ENCODE measurements around the gene ASTN2.

Gene ASTN2

DNA sequence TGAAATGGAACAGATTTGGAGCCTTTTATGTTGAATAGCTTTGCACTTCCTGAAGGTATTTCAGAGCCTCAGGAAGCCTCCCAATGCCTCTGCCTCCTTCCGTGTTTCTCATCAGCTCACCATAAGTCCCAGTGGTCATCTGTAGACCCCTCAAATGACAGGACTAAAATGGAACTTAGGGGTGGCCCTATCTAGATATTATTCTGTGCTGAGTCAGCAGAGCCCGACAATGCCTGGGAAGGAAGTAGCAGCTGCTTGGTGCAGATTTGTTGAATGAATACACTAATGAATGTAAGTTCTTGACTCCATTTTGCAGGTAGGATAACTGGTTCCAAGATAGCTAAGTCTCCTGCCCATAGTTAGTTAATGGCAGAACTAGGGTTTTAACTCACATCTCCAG lies 97.7 kb downstream of the ASTN2 start:
- no peak overlapping the region for H3K4me3 ChIP-seq (ENCODE audit: low read depth, low read length)
- no peak for DNase-seq (ENCODE audit: low read depth)

GRCh38 chr9:117315236-117315635 lies 99.6 kb downstream of the ASTN2 start:
- H3K4me3 ChIP-seq (ENCODE audit: low read depth, low read length) = no peak overlapping the region
- DNase-seq (ENCODE audit: low read depth) = no peak

GRCh38 chr9:117313989-117314388 lies 100.9 kb downstream of the ASTN2 start:
- no peak overlapping the region for H3K4me3 ChIP-seq (ENCODE audit: low read depth, low read length)
- no peak for DNase-seq (ENCODE audit: low read depth)

DNA sequence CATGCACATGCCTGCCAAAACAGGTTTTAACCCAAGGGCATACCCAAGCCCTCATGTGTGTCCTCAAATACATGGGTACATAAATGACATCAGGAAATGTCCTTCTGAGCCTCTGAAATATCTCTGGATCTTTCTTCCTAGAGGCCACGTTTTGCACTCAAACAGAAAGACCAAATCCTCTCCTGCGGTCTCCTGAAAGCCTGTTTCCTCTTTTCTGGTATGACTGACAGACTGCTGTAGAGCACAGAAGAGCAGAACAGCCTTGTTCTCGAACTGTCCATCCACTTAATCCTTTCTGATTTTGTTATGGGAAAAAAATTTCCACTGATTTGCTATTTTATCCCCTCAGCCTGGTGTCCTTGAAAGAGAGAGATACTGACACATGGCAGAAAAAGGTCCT lies 107.2 kb downstream of the ASTN2 start:
- DNase-seq (ENCODE audit: low read depth) = no peak
- H3K4me3 ChIP-seq (ENCODE audit: low read depth, low read length) = no peak overlapping the region

- no peak overlapping the region for H3K4me3 ChIP-seq (ENCODE audit: low read depth, low read length)
- DNase-seq (ENCODE audit: low read depth) = no peak
Observed at GRCh38 chr9:117306032-117306431, 108.8 kb downstream of the ASTN2 start.

GRCh38 chr9:117305454-117305853 lies 109.4 kb downstream of the ASTN2 start:
- H3K4me3 ChIP-seq (ENCODE audit: low read depth, low read length) = no peak overlapping the region
- no peak for DNase-seq (ENCODE audit: low read depth)

DNA sequence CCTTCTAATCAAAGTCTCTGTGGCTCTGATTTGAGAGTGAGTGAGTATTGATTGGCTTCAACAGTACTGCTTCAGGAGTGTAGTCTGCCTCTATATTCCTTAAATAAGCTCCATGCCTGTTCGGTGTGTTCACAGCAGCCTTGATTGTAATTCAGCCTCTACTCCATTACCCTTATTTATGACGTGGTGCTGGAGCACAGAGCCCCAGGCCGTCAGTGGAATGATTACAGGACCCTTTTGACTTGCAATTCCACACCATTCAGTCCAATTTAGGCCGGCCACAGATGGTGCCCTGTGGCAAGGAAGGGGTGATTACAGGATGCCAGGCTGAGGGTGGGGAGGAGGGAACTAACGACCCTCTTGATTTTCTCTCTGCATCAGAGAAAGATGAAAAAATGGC lies 110.3 kb downstream of the ASTN2 start:
- no peak overlapping the region for H3K4me3 ChIP-seq (ENCODE audit: low read depth, low read length)
- no peak for DNase-seq (ENCODE audit: low read depth)

DNA sequence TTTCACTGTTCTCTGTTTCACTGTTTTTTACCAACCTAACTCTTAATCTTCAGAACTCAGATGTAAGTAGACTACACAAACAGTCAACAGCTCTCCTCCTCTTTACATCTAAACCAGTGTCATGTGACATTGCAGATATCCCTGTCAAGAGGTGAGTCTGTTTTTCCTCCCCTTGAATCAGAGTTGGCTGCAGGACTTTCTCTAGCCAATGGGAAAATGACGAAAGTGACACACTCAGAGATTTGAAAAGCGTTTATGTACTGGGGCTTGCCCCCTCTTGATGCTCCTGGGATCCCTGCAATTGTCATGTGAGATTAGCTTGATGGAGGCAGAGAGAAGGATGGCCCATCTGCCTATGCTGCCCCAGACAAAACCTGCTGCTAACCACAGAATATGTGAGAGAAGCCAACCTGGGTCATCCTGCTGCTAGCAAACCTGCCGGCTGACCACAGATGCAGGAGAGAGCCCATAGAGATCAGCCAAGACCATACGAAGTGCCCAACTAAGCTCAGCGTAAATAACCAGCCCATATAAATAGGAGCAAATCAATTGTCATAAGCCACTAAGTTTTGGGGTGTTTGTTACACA lies 111.1 kb downstream of the ASTN2 start:
- no peak for DNase-seq (ENCODE audit: low read depth)
- no peak overlapping the region for H3K4me3 ChIP-seq (ENCODE audit: low read depth, low read length)

DNA sequence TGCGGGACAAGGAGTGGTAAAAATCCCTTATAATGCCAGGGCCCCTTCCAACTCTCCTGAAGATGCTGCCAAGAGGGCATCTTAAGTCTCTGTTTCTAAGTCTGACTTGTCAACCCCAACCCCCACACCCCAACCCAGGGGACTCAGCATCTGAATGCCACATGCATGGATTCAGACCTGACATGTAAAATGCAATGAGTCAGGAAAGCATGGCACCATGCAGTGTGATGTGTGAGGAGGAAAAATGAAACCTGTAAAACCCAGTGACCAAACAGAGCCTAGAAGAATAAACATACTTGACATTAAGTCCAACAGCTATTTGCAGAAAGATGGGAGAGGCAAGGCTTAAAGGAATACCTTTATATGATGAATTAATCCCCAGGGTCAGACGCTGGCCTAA lies 112.4 kb downstream of the ASTN2 start:
- H3K4me3 ChIP-seq (ENCODE audit: low read depth, low read length) = no peak overlapping the region
- no peak for DNase-seq (ENCODE audit: low read depth)

DNA sequence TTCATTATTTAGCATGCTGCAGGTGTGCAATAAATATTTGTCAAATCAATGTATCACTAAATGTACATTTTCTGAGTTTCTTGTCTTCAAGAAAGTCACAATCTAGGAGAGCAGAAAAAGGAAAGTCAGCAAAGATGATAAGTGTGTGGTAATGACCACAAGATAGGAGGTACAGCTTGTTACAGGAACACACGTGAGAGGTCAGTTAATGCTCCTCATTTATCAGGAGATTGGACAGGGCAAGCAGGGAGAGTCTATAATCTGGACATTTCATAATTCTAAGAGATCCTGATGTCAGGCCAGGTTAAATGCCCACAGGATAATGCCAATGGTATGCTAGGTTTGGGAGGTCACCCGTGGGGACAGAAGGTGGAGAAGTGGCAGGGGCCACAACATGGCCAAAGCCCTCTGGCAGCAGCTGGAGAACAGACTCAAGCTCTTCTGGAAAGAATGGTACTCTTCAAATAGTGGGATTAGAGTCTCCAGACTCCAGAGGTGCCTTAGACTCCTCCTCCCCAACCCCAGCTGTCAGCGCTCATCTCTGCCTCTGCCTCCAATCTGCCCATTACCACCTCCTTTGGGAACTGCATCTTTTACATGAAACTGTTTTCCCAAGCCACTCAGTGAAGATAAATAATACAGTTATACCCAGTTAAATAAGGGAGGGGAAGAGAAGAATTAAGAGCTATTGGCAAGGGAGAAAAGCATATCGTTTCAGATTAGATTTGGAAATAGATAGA lies 114.3 kb downstream of the ASTN2 start:
- no peak for DNase-seq (ENCODE audit: low read depth)
- H3K4me3 ChIP-seq (ENCODE audit: low read depth, low read length) = no peak overlapping the region

- no peak overlapping the region for H3K4me3 ChIP-seq (ENCODE audit: low read depth, low read length)
- no peak for DNase-seq (ENCODE audit: low read depth)
Observed at GRCh38 chr9:117296453-117296852, 118.4 kb downstream of the ASTN2 start.

GRCh38 chr9:117293206-117294114 lies 121.4 kb downstream of the ASTN2 start:
- no peak for DNase-seq (ENCODE audit: low read depth)
- no peak overlapping the region for H3K4me3 ChIP-seq (ENCODE audit: low read depth, low read length)

DNA sequence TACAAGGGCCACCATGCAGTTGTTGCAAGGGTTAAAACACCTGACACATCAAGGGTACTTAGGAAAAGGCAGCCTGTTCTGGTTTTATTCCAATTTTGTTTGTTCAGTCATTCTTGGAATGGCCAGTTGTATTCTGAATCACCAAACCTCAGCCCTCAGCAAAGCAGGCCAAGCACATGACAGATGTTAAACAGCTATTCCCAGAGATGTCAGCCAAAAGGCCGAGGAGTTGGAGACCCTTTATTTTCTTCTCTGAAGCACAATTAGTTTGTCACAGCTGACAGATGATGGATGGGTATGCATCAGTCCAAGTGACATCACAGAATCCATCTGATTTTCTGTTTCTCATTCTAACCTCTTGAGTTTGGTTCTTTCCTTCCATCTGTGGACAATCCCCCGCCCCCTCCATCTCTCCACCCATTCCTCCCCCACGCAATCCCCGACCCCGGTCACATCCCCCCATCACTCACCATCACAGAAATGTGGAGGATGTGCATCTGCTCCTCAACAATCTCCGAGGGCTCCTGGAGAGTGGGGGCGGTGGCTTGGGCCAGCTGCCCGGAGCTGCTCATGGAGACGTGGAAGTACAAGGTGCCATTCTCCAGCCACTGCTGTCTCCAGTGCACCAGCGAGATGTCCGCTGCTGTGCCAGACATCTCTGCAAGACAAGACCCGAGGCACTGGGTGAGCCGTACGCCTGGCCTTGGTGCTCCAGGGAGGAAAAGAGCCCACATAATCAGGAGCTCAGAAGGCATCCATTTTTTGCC lies 123.8 kb downstream of the ASTN2 start:
- H3K4me3 ChIP-seq (ENCODE audit: low read depth, low read length) = no peak overlapping the region
- no peak for DNase-seq (ENCODE audit: low read depth)

DNA sequence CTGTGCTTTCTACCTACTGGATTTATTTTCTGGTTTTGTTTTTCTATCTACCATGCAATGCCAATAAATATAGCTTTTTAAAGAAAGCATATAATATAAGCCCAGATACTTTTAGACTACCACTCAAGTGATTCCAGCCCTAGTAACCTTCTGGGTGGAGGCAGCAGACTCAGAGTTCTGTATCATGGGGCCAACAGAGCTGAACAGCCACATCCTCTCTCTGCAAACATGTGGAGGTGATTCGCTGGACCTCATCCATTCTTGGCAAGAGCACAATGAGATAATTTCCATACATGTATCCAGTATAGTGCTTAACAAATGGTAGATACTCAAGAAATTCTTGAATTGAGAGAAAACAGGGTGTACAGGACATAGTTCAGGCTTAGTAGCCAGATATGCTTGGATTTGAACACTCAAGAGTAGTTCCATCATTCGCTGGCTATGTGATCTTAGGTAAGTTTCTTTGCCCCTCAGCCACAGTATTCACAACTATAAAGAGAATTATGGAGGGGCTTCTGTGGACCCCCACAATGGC lies 124.5 kb downstream of the ASTN2 start:
- H3K4me3 ChIP-seq (ENCODE audit: low read depth, low read length) = no peak overlapping the region

GRCh38 chr9:117286245-117286644 lies 128.6 kb downstream of the ASTN2 start:
- no peak overlapping the region for H3K4me3 ChIP-seq (ENCODE audit: low read depth, low read length)
- DNase-seq (ENCODE audit: low read depth) = no peak

More for the DNA sequence above, 124.5 kb downstream of the ASTN2 start:
- no peak for DNase-seq (ENCODE audit: low read depth)

GRCh38 chr9:117284414-117284813 lies 130.4 kb downstream of the ASTN2 start:
- no peak for DNase-seq (ENCODE audit: low read depth)
- no peak overlapping the region for H3K4me3 ChIP-seq (ENCODE audit: low read depth, low read length)

DNA sequence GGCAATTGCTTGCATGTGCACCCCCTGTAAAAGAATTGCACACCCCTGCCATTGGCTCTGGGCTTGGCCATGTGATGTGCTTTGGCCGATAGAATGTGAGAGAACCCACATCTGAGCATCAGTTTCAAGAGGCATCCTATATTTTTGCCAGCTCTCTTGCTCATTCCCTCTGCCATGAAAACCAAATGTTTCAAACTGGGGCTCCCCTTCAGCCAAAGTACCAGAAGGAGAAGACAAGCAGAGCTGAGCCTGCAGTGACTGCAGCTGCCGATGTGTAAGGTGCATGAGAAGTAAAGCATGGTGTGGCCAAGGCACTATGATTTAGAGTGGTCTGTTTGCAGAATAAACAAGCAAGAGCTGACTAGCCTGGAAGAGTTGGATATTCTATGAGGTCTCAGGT lies 132.3 kb downstream of the ASTN2 start:
- H3K4me3 ChIP-seq (ENCODE audit: low read depth, low read length) = no peak overlapping the region
- DNase-seq (ENCODE audit: low read depth) = no peak

DNA sequence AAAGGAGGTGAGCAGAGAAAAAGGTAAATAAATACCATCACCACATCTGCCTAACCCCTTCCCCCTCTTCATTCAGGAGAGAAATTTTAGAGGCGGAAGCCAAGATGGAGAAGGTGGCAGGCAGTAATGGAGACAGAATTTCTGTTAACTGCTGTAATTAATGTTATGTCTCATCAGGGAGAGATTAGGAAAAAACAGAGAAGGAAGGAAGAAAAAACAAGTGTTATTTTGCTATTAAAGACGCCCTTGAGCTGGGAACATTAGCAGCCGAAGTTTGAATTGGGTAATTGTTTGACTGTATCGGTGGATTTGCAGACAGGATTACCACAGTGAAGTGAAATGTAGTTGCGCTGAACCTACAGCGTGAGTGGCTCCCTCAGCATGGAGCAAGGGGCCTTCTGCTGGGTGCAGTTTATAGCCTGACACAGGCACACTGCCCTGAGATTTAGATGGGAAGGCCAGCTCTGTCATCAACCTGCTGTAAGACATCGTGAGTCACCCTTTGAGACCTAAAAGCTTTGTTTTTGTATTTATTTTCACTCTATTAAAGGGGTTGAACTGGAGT lies 136.3 kb downstream of the ASTN2 start:
- H3K4me3 ChIP-seq (ENCODE audit: low read depth, low read length) = no peak overlapping the region
- no peak for DNase-seq (ENCODE audit: low read depth)

GRCh38 chr9:117278020-117278419 lies 136.8 kb downstream of the ASTN2 start:
- no peak for DNase-seq (ENCODE audit: low read depth)
- no peak overlapping the region for H3K4me3 ChIP-seq (ENCODE audit: low read depth, low read length)
